ENCODE data around the gene ZNF644.

The ZNF644 gene

DNA sequence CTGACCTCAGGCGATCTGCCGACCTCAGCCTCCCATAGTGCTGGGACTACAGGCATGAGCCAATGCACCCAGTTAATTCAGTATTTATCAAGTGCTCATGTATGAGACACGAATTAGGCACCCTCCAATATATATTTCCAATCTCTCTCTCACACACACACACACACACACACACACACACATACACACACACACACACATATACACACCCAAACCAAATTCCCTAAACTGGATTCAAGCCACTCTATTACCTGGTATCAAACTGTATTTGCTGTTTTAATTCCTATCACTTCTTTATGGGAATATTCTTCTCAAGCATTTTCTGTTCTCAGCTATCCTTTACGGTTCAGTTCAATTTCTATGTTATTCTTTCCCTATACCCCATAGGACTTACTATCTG, 8.5 kb downstream of the ZNF644 start:
- DNase-seq, result no peak
- no peak for TF ChIP-seq GATA1 (IDR thresholded peaks at IDR 0.05; ENCODE audit: low read depth, low read length)
- no peak for TF ChIP-seq POLR2A (IDR thresholded peaks at IDR 0.05; ENCODE audit: low read length)

DNA sequence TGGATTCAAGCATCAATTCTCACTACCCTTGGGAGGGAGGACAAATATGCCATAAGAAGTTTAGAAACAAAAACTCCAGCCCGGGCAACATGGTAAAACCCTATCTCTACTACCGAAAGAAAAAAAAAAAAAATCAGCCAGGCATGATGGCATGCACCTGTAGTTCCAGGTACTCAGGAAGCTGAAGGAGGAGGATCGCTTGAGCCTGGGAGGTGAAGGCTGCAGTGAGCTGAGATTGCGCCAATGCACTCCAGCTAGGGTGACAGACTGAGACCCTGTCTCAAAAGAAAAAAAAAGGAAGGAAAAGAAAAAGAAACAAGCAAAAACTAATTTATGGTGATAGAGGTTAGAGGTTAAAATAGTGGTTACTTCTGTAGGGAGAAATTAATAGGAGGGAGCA, 9.6 kb downstream of the ZNF644 start:
- TF ChIP-seq GATA1 (IDR thresholded peaks at IDR 0.05; ENCODE audit: low read depth, low read length) (no peak), POLR2A (IDR thresholded peaks at IDR 0.05; ENCODE audit: low read length) (no peak)
- no peak for DNase-seq

DNA sequence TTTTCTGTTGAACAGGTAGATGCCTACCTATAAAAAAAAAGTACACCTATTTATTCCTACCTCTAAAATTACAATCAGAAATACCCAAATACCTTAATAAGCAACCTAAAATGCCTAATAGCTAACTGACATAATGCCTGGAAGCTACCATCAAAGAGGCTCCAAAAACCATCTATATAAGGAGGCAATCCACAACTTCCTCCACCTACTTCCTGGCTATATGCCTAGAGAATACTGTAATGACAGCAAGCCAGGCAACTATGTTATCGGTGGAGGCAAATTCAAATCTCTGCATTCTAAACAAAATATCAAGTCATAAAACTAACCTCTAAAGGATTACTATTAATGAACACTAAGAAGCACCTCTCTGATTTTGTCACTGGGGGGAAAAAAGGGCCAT, 10.1 kb downstream of the ZNF644 start:
- DNase-seq, result peak in 1 of 2 experiments; percentile 29
- TF ChIP-seq GATA1 (IDR thresholded peaks at IDR 0.05; ENCODE audit: low read depth, low read length) (no peak), POLR2A (IDR thresholded peaks at IDR 0.05; ENCODE audit: low read length) (no peak)

DNA sequence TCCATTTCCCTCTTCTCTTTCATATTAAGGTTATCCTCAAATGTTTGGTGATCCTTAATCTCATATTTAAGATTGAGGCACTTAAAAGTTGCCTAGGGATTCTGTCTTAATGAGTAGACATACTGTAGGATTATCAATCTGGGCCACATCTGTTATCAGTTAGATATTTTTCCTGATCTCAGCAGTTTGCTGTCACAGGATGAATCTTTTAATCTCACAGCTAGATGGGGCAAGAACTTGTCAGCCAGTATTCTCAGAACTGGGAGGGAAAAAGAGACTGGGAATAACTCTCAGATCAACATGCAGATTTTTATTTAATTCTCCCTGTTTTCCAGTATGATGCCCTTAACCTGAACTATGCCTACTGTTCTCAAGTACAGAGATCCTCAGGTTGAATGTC, 14.0 kb downstream of the ZNF644 start:
- TF ChIP-seq POLR2A (IDR thresholded peaks at IDR 0.05; ENCODE audit: low read length) (no peak), GATA1 (IDR thresholded peaks at IDR 0.05; ENCODE audit: low read depth, low read length) (no peak)
- DNase-seq, result no peak

DNA sequence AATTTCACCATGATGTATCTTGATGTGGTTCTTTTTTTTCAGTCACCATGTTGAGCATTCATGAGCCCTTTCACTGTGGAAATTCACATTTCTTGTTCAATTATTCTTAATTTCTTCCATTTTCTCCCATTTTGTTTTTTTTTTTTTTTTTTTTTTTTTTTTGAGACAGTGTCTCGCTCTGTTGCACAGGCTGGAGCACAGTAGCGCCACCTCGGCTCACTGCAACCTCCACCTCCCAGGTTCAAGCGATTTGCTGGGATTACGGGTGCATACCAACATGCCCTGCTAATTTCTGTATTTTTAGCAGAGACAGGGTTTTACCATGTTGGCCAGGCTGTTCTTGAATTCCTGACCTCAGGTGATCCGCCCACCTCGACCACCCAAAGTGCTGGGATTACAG, 14.7 kb downstream of the ZNF644 start:
- no peak for TF ChIP-seq GATA1 (IDR thresholded peaks at IDR 0.05; ENCODE audit: low read depth, low read length)
- no peak for TF ChIP-seq POLR2A (IDR thresholded peaks at IDR 0.05; ENCODE audit: low read length)
- DNase-seq, result no peak

DNA sequence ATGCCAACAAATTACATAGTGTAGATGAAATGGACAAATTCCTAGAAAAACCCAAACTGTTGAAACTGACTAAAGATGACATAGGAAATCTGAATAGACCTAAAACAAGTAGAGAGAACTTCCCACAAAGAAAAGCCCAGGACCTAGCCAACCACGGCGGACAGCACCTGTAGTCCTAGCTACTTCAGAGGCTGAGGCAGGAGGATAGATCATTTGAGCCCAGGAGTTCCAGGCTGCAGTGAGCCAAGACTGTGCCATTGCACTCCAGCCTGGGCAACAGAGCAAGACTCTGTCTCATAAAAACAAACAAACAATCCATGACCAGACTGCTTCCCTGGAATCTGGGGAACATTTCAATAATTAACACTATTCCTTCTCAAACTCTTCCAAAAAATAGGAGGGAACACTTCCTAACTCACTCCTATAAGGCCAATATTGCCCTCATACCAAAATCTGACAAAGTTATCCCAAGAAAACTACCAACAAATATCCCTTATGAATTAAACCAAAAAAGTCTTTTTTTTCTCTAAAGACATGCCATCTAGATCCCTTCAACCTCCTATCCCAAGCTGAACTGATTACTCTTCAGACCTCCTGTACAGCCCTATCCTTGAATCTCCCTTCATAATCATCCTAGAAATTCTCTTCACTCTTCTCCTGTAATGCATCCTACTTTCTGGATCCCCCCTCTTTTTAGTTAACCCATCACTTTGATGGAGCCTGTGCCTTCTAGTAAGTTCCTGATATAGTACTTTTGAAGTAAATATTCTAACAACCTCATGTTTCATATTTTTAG, 15.5 kb downstream of the ZNF644 start:
- DNase-seq, result no peak
- TF ChIP-seq POLR2A (IDR thresholded peaks at IDR 0.05; ENCODE audit: low read length) (no peak), GATA1 (IDR thresholded peaks at IDR 0.05; ENCODE audit: low read depth, low read length) (no peak)

DNA sequence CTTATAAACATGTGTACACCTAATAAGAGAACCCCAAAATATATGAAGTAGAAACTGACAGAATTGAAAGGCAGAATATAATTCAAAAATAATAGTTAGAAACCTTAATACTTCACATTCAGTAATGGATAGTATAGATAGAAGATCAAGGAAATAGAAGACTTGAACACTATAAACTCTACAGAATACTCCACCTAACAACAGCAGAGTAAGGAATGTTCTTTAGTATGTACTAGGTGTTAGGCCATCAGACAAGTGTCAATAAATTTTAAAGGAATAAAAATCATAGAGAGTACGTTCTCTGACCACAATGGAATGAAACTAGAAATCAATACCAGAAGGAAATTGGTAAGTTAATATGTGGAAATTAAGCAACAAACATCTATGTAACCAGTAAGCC, 16.6 kb downstream of the ZNF644 start:
- DNase-seq, result no peak
- TF ChIP-seq GATA1 (IDR thresholded peaks at IDR 0.05; ENCODE audit: low read depth, low read length) (no peak), POLR2A (IDR thresholded peaks at IDR 0.05; ENCODE audit: low read length) (no peak)

DNA sequence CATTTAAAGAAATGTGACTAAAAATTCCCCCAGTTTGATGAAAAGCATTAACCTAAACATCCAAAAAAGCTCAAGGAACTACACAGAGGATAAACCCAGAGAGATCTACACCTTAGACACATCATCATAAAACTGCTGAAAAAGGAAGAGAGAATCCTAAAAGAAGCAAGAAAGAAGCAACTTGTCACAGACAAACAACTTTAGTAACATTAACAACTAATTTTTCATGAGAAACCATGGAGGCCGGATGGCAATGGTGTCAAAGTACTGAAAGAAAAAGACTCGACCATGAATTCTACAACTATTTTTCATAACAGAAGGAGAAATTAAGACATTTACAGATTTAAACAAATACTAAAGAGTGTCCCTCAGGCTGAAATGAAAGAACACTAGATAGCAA, 17.7 kb downstream of the ZNF644 start:
- TF ChIP-seq POLR2A (IDR thresholded peaks at IDR 0.05; ENCODE audit: low read length) (no peak), GATA1 (IDR thresholded peaks at IDR 0.05; ENCODE audit: low read depth, low read length) (no peak)
- DNase-seq, result no peak

DNA sequence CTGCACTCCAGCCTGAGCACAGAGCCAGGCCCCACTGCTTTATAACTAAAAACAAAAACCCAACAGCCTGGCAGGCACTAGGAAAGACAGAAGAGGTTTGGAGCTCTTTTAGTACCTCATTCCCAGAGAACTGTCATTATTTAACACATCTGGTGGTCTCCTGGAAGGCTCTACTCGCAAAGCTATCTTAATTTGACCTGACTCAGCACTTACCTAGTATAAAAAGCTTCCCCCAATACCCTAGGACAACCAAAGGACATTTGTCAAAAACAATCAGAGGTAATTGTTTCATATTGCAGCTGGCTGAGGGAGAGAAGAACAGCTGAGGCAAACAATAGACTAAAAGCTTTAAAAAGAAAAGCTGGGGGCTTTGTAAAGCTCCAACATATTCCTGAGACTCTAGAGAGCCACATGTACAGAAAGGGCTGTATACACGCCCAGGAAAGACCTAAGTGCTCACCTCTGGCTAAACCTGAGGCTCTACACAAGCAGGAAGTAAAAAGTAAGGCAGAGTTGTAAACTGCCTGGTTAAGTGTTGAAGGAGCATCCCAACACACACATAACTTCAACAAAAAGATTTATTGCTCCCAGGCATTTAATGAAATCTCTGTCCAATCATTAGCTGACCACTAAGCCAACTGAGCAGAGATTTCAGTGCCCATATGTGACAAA, 25.0 kb downstream of the ZNF644 start:
- TF ChIP-seq POLR2A (IDR thresholded peaks at IDR 0.05; ENCODE audit: low read length) (no peak), GATA1 (IDR thresholded peaks at IDR 0.05; ENCODE audit: low read depth, low read length) (no peak)
- DNase-seq, result no peak

DNA sequence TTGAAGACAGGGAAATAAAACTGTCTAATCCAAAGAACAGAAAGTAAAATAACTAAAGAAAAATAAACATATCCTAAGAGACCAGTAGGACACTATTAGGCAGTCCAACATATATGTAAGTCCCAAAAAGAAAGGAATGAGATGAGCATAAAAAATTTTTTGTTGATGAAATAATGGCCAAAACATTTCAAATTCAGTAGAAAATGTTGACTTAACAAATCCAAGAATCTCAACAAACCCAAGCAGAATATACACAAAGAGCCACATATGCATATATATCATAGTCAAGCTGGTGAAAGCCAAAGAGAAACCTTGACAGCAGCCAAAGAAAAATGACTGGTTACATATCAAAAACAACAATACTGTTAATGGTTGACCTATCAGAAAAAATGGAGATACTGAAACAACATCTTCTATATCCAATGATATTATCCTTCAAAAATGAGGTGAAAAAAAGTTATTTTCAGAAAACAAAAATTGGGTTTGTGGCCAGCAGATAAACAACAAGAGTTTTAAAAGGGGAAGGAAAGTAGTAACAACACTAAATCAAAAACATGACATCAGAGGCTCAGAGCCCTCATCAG, 26.4 kb downstream of the ZNF644 start:
- TF ChIP-seq GATA1 (IDR thresholded peaks at IDR 0.05; ENCODE audit: low read depth, low read length), result no peak
- TF ChIP-seq POLR2A (IDR thresholded peaks at IDR 0.05; ENCODE audit: low read length), result no peak
- no peak for DNase-seq

DNA sequence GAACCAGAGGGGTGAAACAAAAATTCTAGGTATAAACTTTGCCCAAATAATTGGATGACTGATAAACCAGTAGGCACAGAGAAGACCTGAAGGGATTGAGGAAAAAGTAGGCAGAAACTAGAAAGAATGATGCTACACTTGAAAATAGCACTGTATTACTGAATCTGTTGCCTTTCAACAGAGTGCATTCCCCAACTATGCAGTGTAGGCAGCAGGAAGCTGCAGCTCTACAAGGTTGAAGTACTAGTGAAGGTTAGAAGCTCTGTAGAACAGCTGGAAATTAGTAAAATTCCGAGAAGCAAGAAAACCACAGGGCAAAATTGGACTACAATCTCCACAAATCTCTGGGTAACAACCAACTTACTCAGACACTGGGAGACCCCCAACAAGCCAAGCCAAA, 27.4 kb downstream of the ZNF644 start:
- no peak for DNase-seq
- TF ChIP-seq GATA1 (IDR thresholded peaks at IDR 0.05; ENCODE audit: low read depth, low read length) (no peak), POLR2A (IDR thresholded peaks at IDR 0.05; ENCODE audit: low read length) (no peak)

DNA sequence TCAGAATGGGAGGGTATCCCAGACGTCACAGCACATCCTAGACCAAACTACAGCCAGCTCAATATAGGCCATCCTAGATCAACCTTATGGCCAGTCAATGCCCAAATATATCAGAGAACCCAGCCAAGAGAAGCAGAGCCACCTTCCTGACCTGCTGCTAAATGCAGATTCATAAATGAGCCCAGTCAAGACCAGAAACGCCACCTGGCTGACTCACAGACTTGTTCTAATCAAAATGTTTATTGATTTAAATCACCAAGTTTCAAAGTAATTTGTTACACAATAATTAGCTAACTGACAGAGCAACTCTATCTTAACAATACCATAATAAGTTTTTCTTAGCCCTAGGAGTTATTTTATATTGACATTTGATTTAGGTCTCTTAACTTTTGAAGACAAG, 28.6 kb downstream of the ZNF644 start:
- TF ChIP-seq POLR2A (IDR thresholded peaks at IDR 0.05; ENCODE audit: low read length), result no peak
- TF ChIP-seq GATA1 (IDR thresholded peaks at IDR 0.05; ENCODE audit: low read depth, low read length), result no peak
- DNase-seq, result no peak

DNA sequence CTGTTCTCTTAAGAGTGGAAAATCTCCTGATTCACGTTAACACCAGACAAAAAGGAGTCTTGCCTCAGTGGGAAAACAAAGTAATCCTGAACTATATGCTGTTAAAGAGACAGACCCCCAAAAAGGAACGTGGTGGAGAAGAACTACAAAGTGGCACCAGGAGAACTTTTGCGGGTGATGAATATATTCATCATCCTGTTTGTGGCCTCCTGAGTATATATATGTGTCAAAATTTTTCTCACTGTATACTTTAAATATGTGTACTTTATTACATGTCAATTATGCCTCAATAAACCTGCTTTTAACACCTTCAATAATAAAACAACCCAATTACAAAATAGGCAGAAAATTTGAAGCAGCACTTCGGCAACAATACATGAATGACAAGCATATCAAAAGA, 31.1 kb downstream of the ZNF644 start:
- DNase-seq, result no peak
- TF ChIP-seq GATA1 (IDR thresholded peaks at IDR 0.05; ENCODE audit: low read depth, low read length) (no peak), POLR2A (IDR thresholded peaks at IDR 0.05; ENCODE audit: low read length) (no peak)

DNA sequence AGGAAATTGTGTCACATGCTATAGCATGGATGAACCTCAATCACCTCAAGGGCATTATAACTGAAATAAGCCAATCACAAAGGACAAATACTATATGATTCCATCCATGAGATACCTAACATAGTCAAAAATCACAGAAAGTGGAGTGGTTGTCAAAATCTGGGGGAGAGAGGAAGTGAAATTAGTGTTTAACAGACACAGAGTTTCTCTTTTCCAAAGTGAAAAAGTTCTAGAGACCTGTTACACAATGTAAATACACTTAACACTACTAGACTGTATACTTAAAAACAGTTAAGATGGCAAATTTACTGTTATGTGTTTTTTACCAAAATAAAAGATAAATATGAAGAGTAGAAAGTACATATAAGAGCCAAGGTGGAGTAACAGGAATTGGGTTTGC, 31.8 kb downstream of the ZNF644 start:
- no peak for DNase-seq
- TF ChIP-seq GATA1 (IDR thresholded peaks at IDR 0.05; ENCODE audit: low read depth, low read length) (no peak), POLR2A (IDR thresholded peaks at IDR 0.05; ENCODE audit: low read length) (no peak)

DNA sequence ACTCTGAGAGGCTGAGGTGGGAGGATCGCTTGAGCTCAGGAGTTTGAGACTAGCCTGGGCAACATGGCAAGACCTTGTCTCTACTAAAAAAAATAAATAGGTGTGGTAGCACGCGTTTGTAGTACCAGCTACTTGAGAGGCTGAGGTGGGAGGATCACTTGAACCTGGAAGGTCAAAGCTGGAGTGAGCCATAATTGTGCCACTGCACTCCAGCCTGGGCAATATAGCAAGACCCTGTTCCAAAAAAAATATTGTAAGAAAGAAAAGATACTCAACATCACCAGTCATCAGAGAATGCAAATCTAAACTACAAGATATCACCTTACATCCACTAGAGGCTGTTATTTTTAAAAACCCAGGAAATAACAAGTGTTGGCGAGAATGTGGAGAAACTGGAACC, 32.5 kb downstream of the ZNF644 start:
- no peak for DNase-seq
- TF ChIP-seq POLR2A (IDR thresholded peaks at IDR 0.05; ENCODE audit: low read length) (no peak), GATA1 (IDR thresholded peaks at IDR 0.05; ENCODE audit: low read depth, low read length) (no peak)

All from erythroblast (primary cell).